Type B pancreatic cell (in vitro differentiated cells): ENCODE data around the gene MAP3K14. TPM values are rescaled to one million over a fixed set of nuclear protein-coding genes. Genes with fewer than 3 reads are reported as not detected.

Experiments
- DNase-seq: peaks from one replicate; pipeline ENCODE4 v3.0.0; 2021; ENCODE audit warnings: mixed read lengths; ENCODE audit not compliant: unreplicated experiment; ENCODE audit errors: extremely low spot score
- H3K27ac Mint-ChIP-seq: 2 replicates; pipeline ENCODE4 v1.8.0; 2021; ENCODE audit warnings: mild to moderate bottlenecking, mixed read lengths
- H3K27me3 Mint-ChIP-seq: 2 replicates; pipeline ENCODE4 v1.8.0; 2021; ENCODE audit warnings: mixed read lengths
- H3K36me3 Mint-ChIP-seq: 2 replicates; pipeline ENCODE4 v1.8.0; 2021; ENCODE audit warnings: mixed read lengths
- H3K4me1 Mint-ChIP-seq: one replicate; pipeline ENCODE4 v1.8.0; 2021; ENCODE audit warnings: mixed read lengths; ENCODE audit not compliant: unreplicated experiment
- H3K4me3 Mint-ChIP-seq: 2 replicates; pipeline ENCODE4 v1.8.0; 2021; ENCODE audit warnings: mild to moderate bottlenecking, mixed read lengths
- H3K9me3 Mint-ChIP-seq: 2 replicates; pipeline ENCODE4 v1.8.0; 2021; ENCODE audit warnings: mixed read lengths
- total RNA-seq: library from RNA; stranded (reverse); gene quantifications from 2 replicates; pipeline ENCODE4 v1.2.1, GENCODE V29; 2021; ENCODE audit warnings: low replicate concordance
- TF ChIP-seq, protein P1 (sequence below): fragments of 200-600 bp; sonication (generic); conservative IDR thresholded peaks from 2 replicates; pipeline ENCODE4 v1.5.0; 2021; ENCODE audit warnings: antibody characterized with exemption, mild to moderate bottlenecking

Gene MAP3K14
- total RNA-seq, 1 donor from 2014 or later = 10.4 TPM

- Mint-ChIP-seq H3K4me1 (peaks cover 11% of the 10 kb centered on the region), H3K9me3 (no peaks in the 10 kb centered on the region), H3K27me3 (peaks cover 3% of the 10 kb centered on the region), H3K36me3 (peaks cover 6% of the 10 kb centered on the region), H3K4me3 (peak overlapping the region; percentile 74), H3K27ac (peak overlapping the region; percentile 29)
- TF ChIP-seq, protein P1, sequence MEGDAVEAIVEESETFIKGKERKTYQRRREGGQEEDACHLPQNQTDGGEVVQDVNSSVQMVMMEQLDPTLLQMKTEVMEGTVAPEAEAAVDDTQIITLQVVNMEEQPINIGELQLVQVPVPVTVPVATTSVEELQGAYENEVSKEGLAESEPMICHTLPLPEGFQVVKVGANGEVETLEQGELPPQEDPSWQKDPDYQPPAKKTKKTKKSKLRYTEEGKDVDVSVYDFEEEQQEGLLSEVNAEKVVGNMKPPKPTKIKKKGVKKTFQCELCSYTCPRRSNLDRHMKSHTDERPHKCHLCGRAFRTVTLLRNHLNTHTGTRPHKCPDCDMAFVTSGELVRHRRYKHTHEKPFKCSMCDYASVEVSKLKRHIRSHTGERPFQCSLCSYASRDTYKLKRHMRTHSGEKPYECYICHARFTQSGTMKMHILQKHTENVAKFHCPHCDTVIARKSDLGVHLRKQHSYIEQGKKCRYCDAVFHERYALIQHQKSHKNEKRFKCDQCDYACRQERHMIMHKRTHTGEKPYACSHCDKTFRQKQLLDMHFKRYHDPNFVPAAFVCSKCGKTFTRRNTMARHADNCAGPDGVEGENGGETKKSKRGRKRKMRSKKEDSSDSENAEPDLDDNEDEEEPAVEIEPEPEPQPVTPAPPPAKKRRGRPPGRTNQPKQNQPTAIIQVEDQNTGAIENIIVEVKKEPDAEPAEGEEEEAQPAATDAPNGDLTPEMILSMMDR = no peak
- no peak for DNase-seq
Measured at GRCh38 chr17:45262516-45263476, 54.0 kb downstream of the MAP3K14 start.

DNA sequence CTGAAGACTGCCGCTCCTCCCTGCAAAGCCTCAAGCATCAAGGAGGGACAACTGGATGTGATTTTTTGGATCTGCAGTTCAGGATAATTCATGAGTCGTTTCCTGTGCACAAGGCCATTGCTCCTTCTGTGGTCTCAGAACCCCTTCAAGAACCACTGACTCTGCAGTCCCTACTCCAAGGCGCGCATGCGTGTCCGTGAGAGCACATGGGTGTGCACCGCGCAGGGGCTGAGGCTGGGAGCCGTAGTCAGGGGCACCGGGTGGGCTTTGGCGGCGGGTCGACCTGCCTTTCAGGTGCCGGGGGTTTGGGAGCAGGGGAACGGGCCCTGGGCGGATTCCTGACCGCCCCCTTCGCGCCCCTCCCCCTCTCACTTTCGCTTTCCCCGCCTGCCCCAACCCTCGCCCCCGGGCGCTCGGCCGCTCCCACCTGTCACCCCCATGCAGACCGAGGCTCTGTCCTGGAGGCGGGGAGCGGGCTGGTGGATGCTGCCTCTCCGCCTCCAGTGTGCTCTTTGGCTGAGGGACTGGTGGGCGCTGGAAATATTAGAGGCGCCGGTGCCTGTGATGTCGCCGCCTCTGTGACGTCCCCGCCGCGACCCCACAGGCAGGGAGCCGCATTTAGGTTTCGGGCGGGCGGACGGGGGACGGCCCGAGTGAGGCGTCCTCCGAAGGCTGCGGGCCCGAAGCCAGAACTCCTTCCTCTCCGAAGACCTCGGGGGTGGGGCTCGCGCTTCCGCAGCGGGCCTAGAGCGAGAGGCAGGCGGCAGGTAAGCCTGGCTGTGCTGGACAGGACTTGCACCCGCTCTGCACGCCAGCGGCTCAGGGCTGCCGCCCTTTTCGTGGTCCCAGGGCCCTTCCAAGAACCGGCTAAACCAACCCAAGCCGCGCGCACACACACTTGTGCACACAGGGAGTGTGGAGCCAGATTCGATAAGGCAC lies 55.0 kb downstream of the MAP3K14 start, which contains the start of gene SPATA32:
SPATA32 (minus strand) TSS at position 518 of the 939 bp plus-strand sequence; CDS start at position 440, 78 bp downstream.
- Mint-ChIP-seq H3K9me3 (no peaks in the 10 kb centered on the region), H3K27me3 (peaks cover 3% of the 10 kb centered on the region), H3K4me1 (peaks cover 16% of the 10 kb centered on the region), H3K4me3 (peak within 1 kb of the TSS; percentile 74), H3K27ac (peak within 1 kb of the TSS; percentile 36), H3K36me3 (peaks cover 4% of the 10 kb centered on the region)
- TF ChIP-seq, protein P1 = no peak
- DNase-seq = no peak

DNA sequence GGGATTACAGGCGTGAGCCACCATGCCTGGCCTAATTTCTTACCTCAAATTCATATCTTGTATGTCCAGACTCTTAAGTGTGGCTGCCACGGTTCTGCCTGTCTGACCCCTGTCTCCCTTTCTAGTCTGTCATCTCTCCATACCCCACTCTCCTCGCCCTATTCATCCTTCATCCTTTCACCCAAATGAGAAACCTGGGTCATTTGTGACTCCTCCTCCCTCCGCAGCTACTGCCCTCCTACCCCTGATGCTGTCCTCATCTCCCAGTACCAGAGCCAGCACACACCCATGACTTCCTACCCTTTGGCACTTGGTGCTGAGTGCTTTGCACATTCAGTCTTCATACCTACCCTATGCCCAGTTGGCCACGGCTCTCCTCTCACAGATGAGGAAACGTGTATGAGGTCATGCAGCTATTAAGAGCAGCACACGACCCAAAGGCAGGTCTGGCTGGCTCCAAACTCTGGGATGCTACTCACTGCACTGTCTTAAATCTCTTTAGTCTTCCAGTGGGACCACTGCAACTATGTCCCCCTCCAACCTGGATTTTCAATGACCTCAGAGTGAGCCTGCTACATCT lies 56.5 kb downstream of the MAP3K14 start:
- TF ChIP-seq, protein P1 = no peak
- Mint-ChIP-seq H3K27ac (no peak overlapping the region), H3K36me3 (peaks cover 4% of the 10 kb centered on the region), H3K4me1 (peaks cover 17% of the 10 kb centered on the region), H3K27me3 (peaks cover 3% of the 10 kb centered on the region), H3K4me3 (peak overlapping the region; percentile 24), H3K9me3 (no peaks in the 10 kb centered on the region)
- no peak for DNase-seq

GRCh38 chr17:45258981-45259380 lies 57.8 kb downstream of the MAP3K14 start:
- Mint-ChIP-seq H3K27me3 (peaks cover 3% of the 10 kb centered on the region), H3K9me3 (no peaks in the 10 kb centered on the region), H3K36me3 (peaks cover 4% of the 10 kb centered on the region), H3K27ac (no peak overlapping the region), H3K4me3 (no peak overlapping the region), H3K4me1 (peaks cover 21% of the 10 kb centered on the region)
- DNase-seq = no peak
- TF ChIP-seq, protein P1 = no peak

GRCh38 chr17:45257115-45257514 lies 59.7 kb downstream of the MAP3K14 start:
- Mint-ChIP-seq H3K9me3 (no peaks in the 10 kb centered on the region), H3K27ac (no peak overlapping the region), H3K4me3 (no peak overlapping the region), H3K27me3 (peaks cover 3% of the 10 kb centered on the region), H3K36me3 (no peaks in the 10 kb centered on the region), H3K4me1 (peaks cover 16% of the 10 kb centered on the region)
- no peak for DNase-seq
- TF ChIP-seq, protein P1 = no peak
